Measurements from ENCODE around the gene LMX1A. TPM values are rescaled to one million over a fixed set of nuclear protein-coding genes. Genes with fewer than 3 reads are reported as not detected.

The LMX1A gene
- 1.1 TPM for total RNA-seq

- DNase-seq: no peak
Measured at GRCh38 chr1:165355977-165356811, at the start of gene LMX1A. Gene LMX1A, minus strand, starts transcription at chr1:165356715. Its CDS starts 1,156 bp downstream, at chr1:165355559.

- DNase-seq: no peak
Measured at GRCh38 chr1:165403835-165404482, 47.4 kb upstream of the LMX1A start.

GRCh38 chr1:165402517-165403111, 46.1 kb upstream of the LMX1A start:
- no peak for DNase-seq

- peak; percentile 65 for DNase-seq
Measured at GRCh38 chr1:165397944-165398343, 41.4 kb upstream of the LMX1A start.

- no peak for DNase-seq
Measured at GRCh38 chr1:165395901-165396300, 39.4 kb upstream of the LMX1A start.

- no peak for DNase-seq
Measured at GRCh38 chr1:165395478-165395877, 39.0 kb upstream of the LMX1A start.

- DNase-seq: peak; percentile 91
Measured at GRCh38 chr1:165392634-165393571, 36.4 kb upstream of the LMX1A start.

GRCh38 chr1:165389609-165390008, 33.1 kb upstream of the LMX1A start:
- no peak for DNase-seq

- DNase-seq: peak; percentile 27
Measured at GRCh38 chr1:165387961-165388360, 31.4 kb upstream of the LMX1A start.

- peak; percentile 51 for DNase-seq
Measured at GRCh38 chr1:165387505-165387904, 31.0 kb upstream of the LMX1A start.

GRCh38 chr1:165383599-165384405, 27.3 kb upstream of the LMX1A start:
- no peak for DNase-seq

- peak; percentile 49 for DNase-seq
Measured at GRCh38 chr1:165383067-165383466, 26.6 kb upstream of the LMX1A start.

- DNase-seq: no peak
Measured at GRCh38 chr1:165381745-165382505, 25.4 kb upstream of the LMX1A start.

GRCh38 chr1:165376811-165377311, 20.3 kb upstream of the LMX1A start:
- DNase-seq: no peak

GRCh38 chr1:165376041-165376810, 19.7 kb upstream of the LMX1A start:
- DNase-seq: peak; percentile 100

GRCh38 chr1:165375623-165376022, 19.1 kb upstream of the LMX1A start:
- peak; percentile 48 for DNase-seq

GRCh38 chr1:165371588-165372225, 15.2 kb upstream of the LMX1A start:
- no peak for DNase-seq

GRCh38 chr1:165369255-165369848, 12.8 kb upstream of the LMX1A start:
- DNase-seq: peak; percentile 57

All from skin of body (tissue), 2 donors.